ENCODE results near the gene TRIL. TPM values are rescaled to one million over a fixed set of nuclear protein-coding genes. Genes with fewer than 3 reads are reported as not detected.

TRIL gene
- polyA plus RNA-seq, 2 donors: 0.55 to 1.2 TPM

GRCh38 chr7:28903730-28904577, 54.2 kb downstream of the TRIL start:
- H3K36me3 ChIP-seq (ENCODE audit: control insufficient read depth in 2 of 2, insufficient read depth in 2 of 2, low read length in 1 of 2): no peaks in the 10 kb centered on the region
- H3K9me3 ChIP-seq (ENCODE audit: control insufficient read depth in 2 of 2, insufficient read depth in 1 of 2, low read depth in 1 of 2, low read length in 1 of 2): no peaks in the 10 kb centered on the region
- H3K27ac ChIP-seq (ENCODE audit: low read depth in 2 of 2, low read length in 1 of 2): no peak overlapping the region
- no peaks in the 10 kb centered on the region for H3K27me3 ChIP-seq (ENCODE audit: control insufficient read depth in 1 of 2, insufficient read depth in 2 of 2, low read length in 2 of 2)
- H3K4me1 ChIP-seq (ENCODE audit: control insufficient read depth in 2 of 2, insufficient read depth in 2 of 2, low read length in 1 of 2): no peaks in the 10 kb centered on the region
- H3K4me3 ChIP-seq (ENCODE audit: low read depth in 1 of 2, low read length in 2 of 2): peak overlapping the region in 1 of 2 donors; percentile 15
- 29 to 46% methylated on average over 4 of the region's 4 CpGs for WGBS, 2 donors

Other genes with a start within 250 kb of the TRIL start
- gene CPVL, start 188.2 kb upstream of the TRIL start, polyA plus RNA-seq: 1 to 10 TPM; 4.6 to 9.5 TPM
- 1 to 10 TPM in 1 of 2 donors, under 1 TPM in 1; 0.92 to 1.5 TPM for gene CHN2, start 236.4 kb upstream of the TRIL start, polyA plus RNA-seq